ENCODE measurements around the gene IL34.

IL34 gene

GRCh38 chr16:70652322-70652721, 6.0 kb downstream of the IL34 start:
- no peaks in the 10 kb centered on the region for H3K4me1 ChIP-seq
- H3K4me3 ChIP-seq (ENCODE audit: low read depth, low read length), result no peak overlapping the region
- H3K9me3 ChIP-seq (ENCODE audit: control insufficient read depth, low read length), result no peaks in the 10 kb centered on the region
- H3K27ac ChIP-seq, result no peak overlapping the region
- no peak overlapping the region for H3K4me2 ChIP-seq (ENCODE audit: low read length)
- H2AFZ ChIP-seq, result no peak overlapping the region
- H3K36me3 ChIP-seq (ENCODE audit: control insufficient read depth, insufficient read depth, low read length), result no peaks in the 10 kb centered on the region
- no peak overlapping the region for H3K9ac ChIP-seq
- no peak for TF ChIP-seq CTCF (IDR thresholded peaks at IDR 0.05)
- H3K79me2 ChIP-seq, result no peaks in the 10 kb centered on the region
- H3K27me3 ChIP-seq (ENCODE audit: control insufficient read depth, insufficient read depth, low read length), result no peaks in the 10 kb centered on the region

- no peak overlapping the region for H3K27ac ChIP-seq
- no peak overlapping the region for H3K4me2 ChIP-seq (ENCODE audit: low read length)
- H3K9ac ChIP-seq, result no peak overlapping the region
- H3K79me2 ChIP-seq, result no peaks in the 10 kb centered on the region
- TF ChIP-seq CTCF (IDR thresholded peaks at IDR 0.05), result no peak
- no peaks in the 10 kb centered on the region for H3K27me3 ChIP-seq (ENCODE audit: control insufficient read depth, insufficient read depth, low read length)
- H3K4me1 ChIP-seq, result no peaks in the 10 kb centered on the region
- no peaks in the 10 kb centered on the region for H3K9me3 ChIP-seq (ENCODE audit: control insufficient read depth, low read length)
- no peaks in the 10 kb centered on the region for H3K36me3 ChIP-seq (ENCODE audit: control insufficient read depth, insufficient read depth, low read length)
- H2AFZ ChIP-seq, result peak overlapping the region; percentile 76
- H3K4me3 ChIP-seq (ENCODE audit: low read depth, low read length), result peak overlapping the region; percentile 3
Measured at GRCh38 chr16:70653406-70653805, 7.0 kb downstream of the IL34 start.

- Histone ChIP-seq H3K9me3 (ENCODE audit: control insufficient read depth, low read length) (no peaks in the 10 kb centered on the region), H3K79me2 (no peaks in the 10 kb centered on the region), H3K27ac (no peak overlapping the region), H3K9ac (no peak overlapping the region), H3K4me3 (ENCODE audit: low read depth, low read length) (peak overlapping the region; percentile 3), H3K36me3 (ENCODE audit: control insufficient read depth, insufficient read depth, low read length) (no peaks in the 10 kb centered on the region), H2AFZ (peak overlapping the region; percentile 76), H3K4me2 (ENCODE audit: low read length) (peak overlapping the region; percentile 32), H3K27me3 (ENCODE audit: control insufficient read depth, insufficient read depth, low read length) (no peaks in the 10 kb centered on the region), H3K4me1 (no peaks in the 10 kb centered on the region)
- peak; percentile 95 for TF ChIP-seq CTCF (IDR thresholded peaks at IDR 0.05)
Measured at GRCh38 chr16:70653809-70654771, 7.7 kb downstream of the IL34 start.

- H3K27ac ChIP-seq, result no peak overlapping the region
- no peak overlapping the region for H3K4me3 ChIP-seq (ENCODE audit: low read depth, low read length)
- no peaks in the 10 kb centered on the region for H3K4me1 ChIP-seq
- no peaks in the 10 kb centered on the region for H3K9me3 ChIP-seq (ENCODE audit: control insufficient read depth, low read length)
- no peaks in the 10 kb centered on the region for H3K27me3 ChIP-seq (ENCODE audit: control insufficient read depth, insufficient read depth, low read length)
- TF ChIP-seq CTCF (IDR thresholded peaks at IDR 0.05), result no peak
- H3K4me2 ChIP-seq (ENCODE audit: low read length), result no peak overlapping the region
- no peaks in the 10 kb centered on the region for H3K36me3 ChIP-seq (ENCODE audit: control insufficient read depth, insufficient read depth, low read length)
- no peak overlapping the region for H3K9ac ChIP-seq
- no peak overlapping the region for H2AFZ ChIP-seq
- H3K79me2 ChIP-seq, result no peaks in the 10 kb centered on the region
Measured at GRCh38 chr16:70656065-70656711, 9.8 kb downstream of the IL34 start.

All from parathyroid adenoma (tissue), 2 donors.